ENCODE measurements around the gene PLA2G2F. TPM values are rescaled to one million over a fixed set of nuclear protein-coding genes. Genes with fewer than 3 reads are reported as not detected.

The PLA2G2F gene
- total RNA-seq, 1 experiment from 2014 or later = not detected

GRCh38 chr1:20093303-20093702 lies 45.8 kb upstream of the PLA2G2F start:
- POLR2A ChIA-PET = interaction anchor here (0.7 kb wide), 1 partner anchor 30 kb away, joined by 3 read pairs; no protein-coding TSS in a partner anchor
- DNase-seq (ENCODE audit: unreplicated experiment) = no peak
- peaks cover 11% of the 10 kb centered on the region for H3K27me3 Mint-ChIP-seq (ENCODE audit: insufficient read depth, unreplicated experiment)
- no TSS peak for BruUV-seq (replicated peaks)
- H3K4me3 Mint-ChIP-seq (ENCODE audit: unreplicated experiment) = no peak overlapping the region
- H3K27ac Mint-ChIP-seq (ENCODE audit: low read depth, unreplicated experiment) = no peak overlapping the region
- intact Hi-C loops (cut with micrococcal nuclease) = no loop called here
- H3K4me1 Mint-ChIP-seq (ENCODE audit: insufficient read depth, unreplicated experiment) = peaks cover 12% of the 10 kb centered on the region
- TF ChIP-seq CTCF (IDR thresholded peaks at IDR 0.05; ENCODE audit: unreplicated experiment) = no peak
- CTCF ChIA-PET = interaction anchor here (0.9 to 1.8 kb wide), 3 partner anchors 10 to 119 kb away, joined by 4 read pairs; no protein-coding TSS in a partner anchor
- H3K36me3 Mint-ChIP-seq (ENCODE audit: insufficient read depth, unreplicated experiment) = no peaks in the 10 kb centered on the region
- H3K9me3 Mint-ChIP-seq (ENCODE audit: unreplicated experiment) = no peaks in the 10 kb centered on the region

GRCh38 chr1:20093940-20094391 lies 45.2 kb upstream of the PLA2G2F start:
- no peak overlapping the region for H3K4me3 Mint-ChIP-seq (ENCODE audit: unreplicated experiment)
- H3K36me3 Mint-ChIP-seq (ENCODE audit: insufficient read depth, unreplicated experiment) = no peaks in the 10 kb centered on the region
- peaks cover 12% of the 10 kb centered on the region for H3K4me1 Mint-ChIP-seq (ENCODE audit: insufficient read depth, unreplicated experiment)
- intact Hi-C loops (cut with micrococcal nuclease) = no loop called here
- H3K9me3 Mint-ChIP-seq (ENCODE audit: unreplicated experiment) = no peaks in the 10 kb centered on the region
- no peak for TF ChIP-seq CTCF (IDR thresholded peaks at IDR 0.05; ENCODE audit: unreplicated experiment)
- peak; percentile 36 for DNase-seq (ENCODE audit: unreplicated experiment)
- ChIA-PET POLR2A (no interaction called here), CTCF (interaction anchor here (0.6 to 1.8 kb wide), 4 partner anchors 9 to 120 kb away, joined by 3 to 4 read pairs (median 4); no protein-coding TSS in a partner anchor)
- no peak overlapping the region for H3K27ac Mint-ChIP-seq (ENCODE audit: low read depth, unreplicated experiment)
- H3K27me3 Mint-ChIP-seq (ENCODE audit: insufficient read depth, unreplicated experiment) = peaks cover 11% of the 10 kb centered on the region
- no TSS peak for BruUV-seq (replicated peaks)

- no peak for TF ChIP-seq CTCF (IDR thresholded peaks at IDR 0.05; ENCODE audit: unreplicated experiment)
- Mint-ChIP-seq H3K4me3 (ENCODE audit: unreplicated experiment) (no peak overlapping the region), H3K27me3 (ENCODE audit: insufficient read depth, unreplicated experiment) (peaks cover 11% of the 10 kb centered on the region), H3K4me1 (ENCODE audit: insufficient read depth, unreplicated experiment) (peaks cover 12% of the 10 kb centered on the region), H3K36me3 (ENCODE audit: insufficient read depth, unreplicated experiment) (no peaks in the 10 kb centered on the region), H3K27ac (ENCODE audit: low read depth, unreplicated experiment) (no peak overlapping the region), H3K9me3 (ENCODE audit: unreplicated experiment) (no peaks in the 10 kb centered on the region)
- intact Hi-C loops (cut with micrococcal nuclease) = no loop called here
- no TSS peak for BruUV-seq (replicated peaks)
- POLR2A ChIA-PET = no interaction called here
- DNase-seq (ENCODE audit: unreplicated experiment) = no peak
- CTCF ChIA-PET = interaction anchor here (0.8 to 1.3 kb wide), 4 partner anchors 57 to 398 kb away, joined by 3 to 5 read pairs (median 3); no protein-coding TSS in a partner anchor
Observed at GRCh38 chr1:20095564-20096434, 43.3 kb upstream of the PLA2G2F start.

- no peak for TF ChIP-seq CTCF (IDR thresholded peaks at IDR 0.05; ENCODE audit: unreplicated experiment)
- no TSS peak for BruUV-seq (replicated peaks)
- DNase-seq (ENCODE audit: unreplicated experiment) = no peak
- Mint-ChIP-seq H3K4me3 (ENCODE audit: unreplicated experiment) (no peak overlapping the region), H3K27me3 (ENCODE audit: insufficient read depth, unreplicated experiment) (peaks cover 11% of the 10 kb centered on the region), H3K9me3 (ENCODE audit: unreplicated experiment) (no peaks in the 10 kb centered on the region), H3K36me3 (ENCODE audit: insufficient read depth, unreplicated experiment) (no peaks in the 10 kb centered on the region), H3K27ac (ENCODE audit: low read depth, unreplicated experiment) (no peak overlapping the region), H3K4me1 (ENCODE audit: insufficient read depth, unreplicated experiment) (peaks cover 17% of the 10 kb centered on the region)
- intact Hi-C loops (cut with micrococcal nuclease) = no loop called here
- ChIA-PET CTCF (interaction anchor here (0.7 to 6.3 kb wide), 2 partner anchors 54 to 420 kb away, joined by 3 to 76 read pairs; no protein-coding TSS in a partner anchor), POLR2A (no interaction called here)
Observed at GRCh38 chr1:20096840-20097447, 42.2 kb upstream of the PLA2G2F start.

Measured in MCF 10A (cell line).